Peyer's patch (tissue), 4 donors: ENCODE measurements around the gene PC. TPM values are rescaled to one million over a fixed set of nuclear protein-coding genes. Genes with fewer than 3 reads are reported as not detected.

ENCODE experiments used
- DNase-seq, 3 donors: peaks; one replicate each; pipeline ENCODE4 v3.0.0-alpha.2; 2017 to 2019
- H3K27ac ChIP-seq, 4 donors: fragments of 200-600 bp; sonication (generic); one replicate each; pipeline ENCODE4 v1.5.1; 2016 to 2019
- H3K27me3 ChIP-seq, 2 donors: fragments of 200-600 bp; sonication (generic); one replicate each; pipeline ENCODE4 v1.5.1; 2019
- H3K36me3 ChIP-seq, 3 donors: fragments of 200-600 bp; sonication (generic); one replicate each; pipeline ENCODE4 v1.5.1; 2016 to 2019
- H3K4me1 ChIP-seq, 4 donors: fragments of 200-600 bp; sonication (generic); one replicate each; pipeline ENCODE4 v1.5.1; 2016 to 2019
- H3K4me3 ChIP-seq, 4 donors: fragments of 200-600 bp; sonication (generic); 1 replicate in 3 of 4; 2 replicates in 1 of 4; pipeline ENCODE4 v1.5.1; 2016 to 2019; ENCODE audit warnings: mild to moderate bottlenecking in 1 of 4
- H3K9me3 ChIP-seq, 4 donors: fragments of 200-600 bp; sonication (generic); one replicate each; pipeline ENCODE4 v1.5.1; 2016 to 2019; ENCODE audit warnings: mild to moderate bottlenecking in 1 of 4
- POLR2A ChIP-seq, 2 donors: fragments of 450-650 bp; IDR thresholded peaks; one replicate each; pipeline ENCODE4 v1.5.1; 2017; ENCODE audit warnings: antibody characterized with exemption in 2 of 2, mild to moderate bottlenecking in 2 of 2, moderate library complexity in 2 of 2
- total RNA-seq, 4 donors: library from RNA; depleted of rRNA; stranded (reverse); fragments of >200 nt; gene quantifications; one replicate each; pipeline ENCODE4 v1.1.0, GENCODE V29; 2016
- TF ChIP-seq, protein P1 (sequence below), 6 experiments: fragments of 450-650 bp in 4 of 6; fragments of 200-600 bp in 2 of 6; sonication (generic) in 1 of 6; IDR thresholded peaks; one replicate each; pipeline ENCODE4 v1.5.1; 2017 to 2019; ENCODE audit warnings: antibody characterized with exemption in 6 of 6, mild to moderate bottlenecking in 3 of 6, moderate library complexity in 1 of 6

PC gene
- total RNA-seq, 4 donors from 2014 or later = 15.7 to 88.9 (median 77.2) TPM

DNA sequence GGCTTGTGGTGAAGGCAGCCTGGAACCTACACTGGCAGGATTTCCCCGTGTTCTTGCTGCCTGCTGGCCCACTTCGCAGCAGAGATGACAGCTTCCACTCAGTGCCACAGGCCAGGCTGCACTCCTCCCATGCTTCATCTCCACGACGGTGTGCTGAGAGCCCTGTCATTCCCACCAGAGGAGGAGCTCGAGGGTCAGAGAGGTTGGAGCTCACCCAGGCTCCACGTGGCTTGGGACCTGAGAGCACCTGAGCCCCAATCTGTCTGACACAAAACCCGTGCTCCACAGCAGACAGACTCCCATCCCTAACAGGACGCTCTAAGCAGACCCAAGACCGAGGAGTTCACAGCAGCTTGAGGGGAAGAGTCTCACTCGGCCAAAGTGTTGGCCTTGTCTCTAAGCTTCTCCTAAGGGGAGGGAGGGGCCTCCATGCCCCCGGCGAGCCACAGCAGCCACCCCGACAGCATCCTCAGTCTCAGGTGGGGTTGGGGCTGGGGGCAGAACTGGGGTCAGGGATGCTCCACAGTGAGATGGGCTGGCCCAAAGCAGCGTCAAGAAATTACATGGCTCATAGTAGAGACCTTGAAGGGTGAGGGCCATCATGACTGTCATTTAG lies 90.7 kb downstream of the PC start:
- H3K27ac ChIP-seq = no peak overlapping the region
- H3K27me3 ChIP-seq = no peaks in the 10 kb centered on the region
- TF ChIP-seq, protein P1, sequence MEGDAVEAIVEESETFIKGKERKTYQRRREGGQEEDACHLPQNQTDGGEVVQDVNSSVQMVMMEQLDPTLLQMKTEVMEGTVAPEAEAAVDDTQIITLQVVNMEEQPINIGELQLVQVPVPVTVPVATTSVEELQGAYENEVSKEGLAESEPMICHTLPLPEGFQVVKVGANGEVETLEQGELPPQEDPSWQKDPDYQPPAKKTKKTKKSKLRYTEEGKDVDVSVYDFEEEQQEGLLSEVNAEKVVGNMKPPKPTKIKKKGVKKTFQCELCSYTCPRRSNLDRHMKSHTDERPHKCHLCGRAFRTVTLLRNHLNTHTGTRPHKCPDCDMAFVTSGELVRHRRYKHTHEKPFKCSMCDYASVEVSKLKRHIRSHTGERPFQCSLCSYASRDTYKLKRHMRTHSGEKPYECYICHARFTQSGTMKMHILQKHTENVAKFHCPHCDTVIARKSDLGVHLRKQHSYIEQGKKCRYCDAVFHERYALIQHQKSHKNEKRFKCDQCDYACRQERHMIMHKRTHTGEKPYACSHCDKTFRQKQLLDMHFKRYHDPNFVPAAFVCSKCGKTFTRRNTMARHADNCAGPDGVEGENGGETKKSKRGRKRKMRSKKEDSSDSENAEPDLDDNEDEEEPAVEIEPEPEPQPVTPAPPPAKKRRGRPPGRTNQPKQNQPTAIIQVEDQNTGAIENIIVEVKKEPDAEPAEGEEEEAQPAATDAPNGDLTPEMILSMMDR (IDR thresholded peaks at IDR 0.05) = no peak
- TF ChIP-seq POLR2A (IDR thresholded peaks at IDR 0.05) = no peak
- DNase-seq = no peak
- H3K4me1 ChIP-seq = peaks cover 0 to 5% (median 4%) of the 10 kb centered on the region in 4 donors
- no peak overlapping the region for H3K4me3 ChIP-seq
- H3K9me3 ChIP-seq = no peaks in the 10 kb centered on the region
- H3K36me3 ChIP-seq = peaks cover 0 to 22% (median 0%) of the 10 kb centered on the region in 3 donors

DNA sequence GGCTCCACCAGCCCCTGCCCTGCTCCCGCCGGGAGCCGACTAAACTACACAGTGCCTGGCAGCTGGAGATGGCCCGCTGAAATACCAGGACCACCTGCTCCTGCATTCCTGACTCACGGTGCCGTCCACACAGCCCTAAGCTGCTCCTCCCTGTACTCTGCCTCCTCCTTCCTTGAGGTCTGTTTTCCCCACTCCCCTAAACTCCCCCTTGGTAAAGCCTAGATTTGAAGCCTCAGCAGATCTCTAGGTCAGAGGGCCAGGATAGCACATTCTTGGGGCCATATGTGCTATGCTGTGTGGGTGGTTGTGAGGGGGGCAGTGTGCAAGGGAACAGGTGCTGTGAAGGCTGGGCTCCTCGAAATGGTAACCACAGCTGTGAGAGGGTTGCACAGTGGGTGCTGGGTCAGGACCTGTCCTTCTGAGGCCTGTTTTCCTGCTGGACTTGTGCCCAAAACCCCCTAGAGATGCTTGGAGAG lies 91.6 kb downstream of the PC start:
- H3K9me3 ChIP-seq = no peaks in the 10 kb centered on the region
- peaks cover 0 to 5% (median 4%) of the 10 kb centered on the region in 4 donors for H3K4me1 ChIP-seq
- TF ChIP-seq POLR2A (IDR thresholded peaks at IDR 0.05) = no peak
- TF ChIP-seq, protein P1 (IDR thresholded peaks at IDR 0.05) = no peak
- H3K27ac ChIP-seq = no peak overlapping the region
- no peak overlapping the region for H3K4me3 ChIP-seq
- no peaks in the 10 kb centered on the region for H3K27me3 ChIP-seq
- no peak for DNase-seq
- peaks cover 0 to 22% (median 0%) of the 10 kb centered on the region in 3 donors for H3K36me3 ChIP-seq

DNA sequence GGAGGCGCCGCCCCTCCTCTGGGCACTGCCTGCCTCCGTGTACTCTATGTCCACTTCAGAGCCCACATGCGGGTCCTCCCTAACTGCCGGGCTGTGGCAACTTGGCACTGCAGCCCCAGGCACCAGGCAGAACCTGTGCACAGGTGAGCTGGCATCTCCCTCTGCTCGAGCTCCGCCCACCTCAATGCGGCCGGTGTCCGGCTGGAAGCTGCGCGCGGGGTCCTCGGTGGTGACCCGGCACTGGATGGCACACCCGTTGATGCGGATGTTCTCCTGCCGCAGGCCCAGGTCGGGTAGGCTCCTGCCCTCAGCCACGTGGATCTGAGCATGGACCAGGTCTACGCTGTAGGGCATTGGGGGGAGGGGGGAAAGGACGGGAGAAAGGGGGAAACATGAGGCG lies 92.2 kb downstream of the PC start:
- TF ChIP-seq, protein P1 (IDR thresholded peaks at IDR 0.05) = no peak
- no peak for TF ChIP-seq POLR2A (IDR thresholded peaks at IDR 0.05)
- H3K27me3 ChIP-seq = no peaks in the 10 kb centered on the region
- H3K4me3 ChIP-seq = no peak overlapping the region
- no peak overlapping the region for H3K27ac ChIP-seq
- H3K9me3 ChIP-seq = no peaks in the 10 kb centered on the region
- DNase-seq = no peak
- peaks cover 0 to 16% (median 0%) of the 10 kb centered on the region in 3 donors for H3K36me3 ChIP-seq
- H3K4me1 ChIP-seq = peaks cover 0 to 5% (median 4%) of the 10 kb centered on the region in 4 donors

- Histone ChIP-seq H3K4me1 (peaks cover 0 to 5% (median 4%) of the 10 kb centered on the region in 4 donors), H3K27ac (no peak overlapping the region), H3K4me3 (no peak overlapping the region), H3K9me3 (no peaks in the 10 kb centered on the region), H3K36me3 (peaks cover 0 to 7% (median 0%) of the 10 kb centered on the region in 3 donors), H3K27me3 (no peaks in the 10 kb centered on the region)
- no peak for DNase-seq
- no peak for TF ChIP-seq POLR2A (IDR thresholded peaks at IDR 0.05)
- TF ChIP-seq, protein P1 (IDR thresholded peaks at IDR 0.05) = no peak
Measured at GRCh38 chr11:66864924-66865697, 93.1 kb downstream of the PC start.

- H3K27me3 ChIP-seq = no peaks in the 10 kb centered on the region
- H3K9me3 ChIP-seq = no peaks in the 10 kb centered on the region
- DNase-seq = peak; percentile 25 to 68 (median 68)
- no peak overlapping the region for H3K4me3 ChIP-seq
- peaks cover 0 to 5% (median 0%) of the 10 kb centered on the region in 3 donors for H3K36me3 ChIP-seq
- no peak overlapping the region for H3K27ac ChIP-seq
- TF ChIP-seq POLR2A (IDR thresholded peaks at IDR 0.05) = no peak
- TF ChIP-seq, protein P1 (IDR thresholded peaks at IDR 0.05) = no peak
- peaks cover 0 to 5% (median 4%) of the 10 kb centered on the region in 4 donors for H3K4me1 ChIP-seq
Measured at GRCh38 chr11:66864172-66864901, 93.8 kb downstream of the PC start.
